OCI-LY1 (cell line): ENCODE results near the gene ABCC4.

Experiments
- H2AFZ ChIP-seq: fragments of 200-600 bp; sonication (generic), shearing (Covaris generic); 2 replicates; pipeline ENCODE4 v1.6.0; 2014; ENCODE audit warnings: antibody characterized with exemption, mild to moderate bottlenecking, low read length
- H3F3A ChIP-seq: fragments of 200-600 bp; sonication (generic), shearing (Covaris generic); 2 replicates; pipeline ENCODE4 v1.6.0; 2014; ENCODE audit warnings: mild to moderate bottlenecking, antibody characterized with exemption, low read length, moderate library complexity; ENCODE audit not compliant: insufficient read depth
- H3K27ac ChIP-seq: fragments of 200-600 bp; sonication (generic); 2 replicates; pipeline ENCODE4 v1.5.1; 2014; ENCODE audit warnings: low read length, mixed run types, mild to moderate bottlenecking, low read depth; ENCODE audit not compliant: poor library complexity, severe bottlenecking
- H3K27me3 ChIP-seq: fragments of 200-600 bp; sonication (generic); 2 replicates; pipeline ENCODE4 v1.6.0; 2014; ENCODE audit warnings: antibody characterized with exemption, mild to moderate bottlenecking, low read length, moderate library complexity; ENCODE audit not compliant: insufficient read depth
- H3K36me3 ChIP-seq: fragments of 200-600 bp; sonication (generic); 2 replicates; pipeline ENCODE4 v1.6.1; 2014; ENCODE audit warnings: mild to moderate bottlenecking, antibody characterized with exemption, low read length, moderate library complexity, mixed read lengths; ENCODE audit not compliant: insufficient read depth
- H3K4me1 ChIP-seq: fragments of 200-600 bp; sonication (generic); 2 replicates; pipeline ENCODE4 v1.5.1; 2014; ENCODE audit warnings: mild to moderate bottlenecking, low read length, moderate library complexity; ENCODE audit not compliant: insufficient read depth, severe bottlenecking
- H3K4me2 ChIP-seq: fragments of 200-600 bp; sonication (generic), shearing (Covaris generic); 2 replicates; pipeline ENCODE4 v1.6.1; 2014; ENCODE audit warnings: low read length
- H3K4me3 ChIP-seq: fragments of 200-600 bp; sonication (generic); 2 replicates; pipeline ENCODE4 v1.5.1; 2014; ENCODE audit warnings: low read length, low read depth, mild to moderate bottlenecking, mixed read lengths; ENCODE audit not compliant: poor library complexity, severe bottlenecking
- H3K79me2 ChIP-seq: fragments of 200-600 bp; shearing (Covaris generic); 2 replicates; pipeline ENCODE4 v1.6.1; 2016; ENCODE audit warnings: mixed run types, low read length, mixed read lengths; ENCODE audit not compliant: insufficient read depth
- H3K9ac ChIP-seq: fragments of 200-600 bp; sonication (generic), shearing (Covaris generic); 2 replicates; pipeline ENCODE4 v1.6.1; 2014; ENCODE audit warnings: mild to moderate bottlenecking, low read length, mixed read lengths
- H3K9me2 ChIP-seq: fragments of 200-600 bp; sonication (generic), shearing (Covaris generic); 2 replicates; pipeline ENCODE4 v1.6.1; 2014; ENCODE audit warnings: low read depth, mild to moderate bottlenecking, low read length, mixed read lengths
- H3K9me3 ChIP-seq: fragments of 200-600 bp; shearing (Covaris generic); 2 replicates; pipeline ENCODE4 v1.6.1; 2014; ENCODE audit warnings: low read length, mixed read lengths
- H4K20me1 ChIP-seq: fragments of 200-600 bp; sonication (generic), shearing (Covaris generic); 2 replicates; pipeline ENCODE4 v1.6.0; 2016; ENCODE audit warnings: mild to moderate bottlenecking, low read length; ENCODE audit not compliant: insufficient read depth
- EZH2 ChIP-seq: fragments of 200-600 bp; sonication (generic), shearing (Covaris generic); IDR thresholded peaks from 2 replicates; pipeline ENCODE4 v1.8.0; 2017; ENCODE audit warnings: borderline replicate concordance, mixed run types, mild to moderate bottlenecking, antibody characterized with exemption, low read length, moderate library complexity, mixed read lengths
- TF ChIP-seq, protein P1 (sequence below): fragments of 200-600 bp; sonication (generic), shearing (Covaris generic); IDR thresholded peaks from 2 replicates; pipeline ENCODE4 v1.5.1; 2017; ENCODE audit warnings: mild to moderate bottlenecking, antibody characterized with exemption, low read length, moderate library complexity, mixed read lengths

The ABCC4 gene

DNA sequence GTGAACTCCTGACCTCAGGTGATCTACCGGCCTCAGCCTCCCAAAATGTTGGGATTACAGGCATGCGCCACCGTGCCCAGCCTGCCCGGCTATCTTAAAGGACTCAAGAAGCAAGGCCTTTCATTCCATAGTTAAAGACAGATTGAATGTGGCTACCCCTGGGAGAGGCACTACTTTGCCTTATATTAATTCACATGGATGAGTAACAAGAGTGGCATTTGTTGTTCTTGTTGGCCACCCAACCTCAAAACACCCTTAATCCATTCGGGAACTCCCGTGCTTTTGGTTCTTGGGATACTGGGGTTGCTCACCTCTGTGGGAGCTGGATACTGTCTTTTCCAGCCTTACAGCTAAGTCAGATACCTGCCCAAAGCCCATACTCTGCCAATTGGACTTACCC lies 34.4 kb upstream of the ABCC4 start:
- no peak for TF ChIP-seq EZH2
- TF ChIP-seq, protein P1, sequence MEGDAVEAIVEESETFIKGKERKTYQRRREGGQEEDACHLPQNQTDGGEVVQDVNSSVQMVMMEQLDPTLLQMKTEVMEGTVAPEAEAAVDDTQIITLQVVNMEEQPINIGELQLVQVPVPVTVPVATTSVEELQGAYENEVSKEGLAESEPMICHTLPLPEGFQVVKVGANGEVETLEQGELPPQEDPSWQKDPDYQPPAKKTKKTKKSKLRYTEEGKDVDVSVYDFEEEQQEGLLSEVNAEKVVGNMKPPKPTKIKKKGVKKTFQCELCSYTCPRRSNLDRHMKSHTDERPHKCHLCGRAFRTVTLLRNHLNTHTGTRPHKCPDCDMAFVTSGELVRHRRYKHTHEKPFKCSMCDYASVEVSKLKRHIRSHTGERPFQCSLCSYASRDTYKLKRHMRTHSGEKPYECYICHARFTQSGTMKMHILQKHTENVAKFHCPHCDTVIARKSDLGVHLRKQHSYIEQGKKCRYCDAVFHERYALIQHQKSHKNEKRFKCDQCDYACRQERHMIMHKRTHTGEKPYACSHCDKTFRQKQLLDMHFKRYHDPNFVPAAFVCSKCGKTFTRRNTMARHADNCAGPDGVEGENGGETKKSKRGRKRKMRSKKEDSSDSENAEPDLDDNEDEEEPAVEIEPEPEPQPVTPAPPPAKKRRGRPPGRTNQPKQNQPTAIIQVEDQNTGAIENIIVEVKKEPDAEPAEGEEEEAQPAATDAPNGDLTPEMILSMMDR, result no peak
- Histone ChIP-seq H3K36me3 (no peaks in the 10 kb centered on the region), H3F3A (no peaks in the 10 kb centered on the region), H4K20me1 (no peaks in the 10 kb centered on the region), H3K4me3 (no peak overlapping the region), H3K4me1 (no peaks in the 10 kb centered on the region), H3K9ac (no peak overlapping the region), H3K27ac (no peak overlapping the region), H3K4me2 (no peak overlapping the region), H3K27me3 (peaks cover 6% of the 10 kb centered on the region; the same call in 1 of the 2 replicates), H2AFZ (no peak overlapping the region), H3K79me2 (no peaks in the 10 kb centered on the region), H3K9me2 (no peaks in the 10 kb centered on the region), H3K9me3 (no peaks in the 10 kb centered on the region)

DNA sequence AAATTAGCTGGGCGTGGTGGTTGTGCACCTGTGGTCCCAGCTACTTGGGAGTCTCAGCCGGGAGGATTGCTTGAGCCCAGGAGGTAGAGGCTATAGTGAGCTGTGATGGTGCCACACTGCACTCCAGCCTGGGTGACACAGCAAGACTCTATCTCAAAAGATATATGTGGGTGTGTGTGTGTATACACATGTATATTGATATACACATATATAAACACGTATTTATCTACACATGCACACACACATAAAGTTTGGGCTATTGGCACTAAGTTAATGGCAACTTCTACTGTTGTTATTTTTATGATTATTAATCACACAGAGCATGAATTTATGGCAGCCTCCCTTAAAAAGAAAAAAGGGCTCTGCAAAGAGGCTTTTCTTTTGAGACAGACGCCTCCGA lies 27.1 kb upstream of the ABCC4 start:
- Histone ChIP-seq H3K9me3 (no peaks in the 10 kb centered on the region), H3K4me3 (no peak overlapping the region), H3K9me2 (no peaks in the 10 kb centered on the region), H3K9ac (no peak overlapping the region), H3K79me2 (no peaks in the 10 kb centered on the region), H3K4me2 (no peak overlapping the region), H4K20me1 (no peaks in the 10 kb centered on the region), H3F3A (no peaks in the 10 kb centered on the region), H2AFZ (no peak overlapping the region), H3K4me1 (no peaks in the 10 kb centered on the region), H3K36me3 (no peaks in the 10 kb centered on the region), H3K27ac (no peak overlapping the region), H3K27me3 (no peaks in the 10 kb centered on the region; the same call in 1 of the 2 replicates)
- no peak for TF ChIP-seq EZH2
- TF ChIP-seq, protein P1, result no peak

DNA sequence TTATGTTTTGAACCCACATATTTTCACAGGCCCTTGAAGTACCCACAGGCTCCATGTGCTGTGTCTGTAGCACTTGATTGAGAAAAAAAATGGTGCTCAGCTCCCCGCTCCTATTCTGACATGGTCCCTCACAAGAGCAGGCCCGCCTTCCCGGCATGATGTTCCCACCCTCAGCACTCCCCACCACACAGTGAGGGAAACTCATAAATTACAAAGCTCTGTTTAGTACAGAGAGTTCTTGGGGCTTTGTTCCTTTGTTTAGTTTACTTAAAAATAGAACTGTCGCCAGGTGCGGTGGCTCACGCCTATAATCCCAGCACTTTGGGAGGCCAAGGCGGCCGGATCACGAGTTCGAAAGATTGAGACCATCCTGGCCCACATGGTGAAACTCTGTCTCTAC lies 25.9 kb upstream of the ABCC4 start:
- H3K4me3 ChIP-seq, result no peak overlapping the region
- H2AFZ ChIP-seq, result no peak overlapping the region
- no peaks in the 10 kb centered on the region for H3K9me3 ChIP-seq
- no peaks in the 10 kb centered on the region for H3K79me2 ChIP-seq
- H3K4me1 ChIP-seq, result no peaks in the 10 kb centered on the region
- H3K9me2 ChIP-seq, result no peaks in the 10 kb centered on the region
- TF ChIP-seq EZH2, result no peak
- TF ChIP-seq, protein P1, result no peak
- no peaks in the 10 kb centered on the region; the same call in 1 of the 2 replicates for H3K27me3 ChIP-seq
- no peaks in the 10 kb centered on the region for H4K20me1 ChIP-seq
- H3K36me3 ChIP-seq, result no peaks in the 10 kb centered on the region
- H3K9ac ChIP-seq, result no peak overlapping the region
- no peak overlapping the region for H3K27ac ChIP-seq
- H3K4me2 ChIP-seq, result no peak overlapping the region
- no peaks in the 10 kb centered on the region for H3F3A ChIP-seq
